Measurements from ENCODE around the gene DNMT3A. TPM values are rescaled to one million over a fixed set of nuclear protein-coding genes. Genes with fewer than 3 reads are reported as not detected.

DNMT3A gene
- total RNA-seq, 4 donors from 2014 or later, result 5.9 to 14.1 (median 8.0) TPM

DNA sequence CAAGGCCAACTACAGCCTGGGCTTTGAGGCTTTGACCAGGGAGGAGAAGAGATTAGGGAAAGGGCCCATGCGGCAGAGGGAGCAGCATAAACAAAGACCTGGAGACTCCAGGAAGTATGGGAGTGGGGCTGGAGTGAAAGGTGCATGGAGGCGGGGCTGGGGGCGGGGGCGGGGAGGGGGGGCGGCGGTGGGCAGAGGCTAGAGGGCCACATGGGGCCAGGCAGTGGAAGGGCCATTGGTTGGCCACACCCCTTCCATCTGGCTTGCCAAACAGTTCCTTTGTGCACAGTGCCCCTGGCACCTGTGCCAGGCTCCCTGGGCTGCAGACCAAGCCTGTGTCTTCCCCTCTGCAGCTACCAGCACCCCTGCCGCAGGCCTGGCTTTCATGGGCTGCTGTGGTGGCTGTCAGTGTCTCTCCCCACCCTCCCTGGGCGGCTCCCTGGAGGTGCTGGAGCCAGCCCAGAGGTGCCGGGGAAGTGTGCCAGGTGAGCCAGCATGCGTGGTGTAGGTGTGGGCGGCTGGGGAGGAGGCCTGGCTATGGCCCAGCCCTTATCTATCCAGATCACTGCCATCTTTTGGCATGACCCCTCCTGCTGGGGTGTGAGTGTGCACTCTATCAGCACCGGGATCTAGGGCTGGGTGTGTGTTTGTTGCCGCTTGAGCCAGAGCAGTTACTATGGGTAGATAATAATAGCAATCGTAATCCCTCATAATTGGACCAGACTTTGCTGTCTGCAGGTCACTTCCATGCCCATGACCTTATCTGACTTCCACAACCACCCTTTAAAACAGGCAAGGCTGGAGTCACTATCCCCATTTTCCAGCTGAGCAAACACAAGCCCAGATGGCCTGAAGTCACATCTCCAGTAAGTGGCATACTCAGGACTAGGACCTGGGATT, 30.5 kb downstream of the DNMT3A start:
- no peaks in the 10 kb centered on the region for H3K36me3 ChIP-seq
- no peaks in the 10 kb centered on the region for H3K27me3 ChIP-seq
- H3K27ac ChIP-seq, result peak overlapping the region; percentile 73 to 89 (median 80)
- intact Hi-C loops (cut with DNase I; ENCODE audit: low total_unique reads) (no loop called here), in situ Hi-C loops (cut with MboI; ENCODE audit: low sequenced_read_pairs in 4 of 4) (no loop called here)
- no peaks in the 10 kb centered on the region for H3K9me3 ChIP-seq
- H3K4me1 ChIP-seq, result peaks cover 86 to 91% of the 10 kb centered on the region in 2 donors
- H3K4me3 ChIP-seq, result no peak overlapping the region
- ATAC-seq, result peak in 1 of 2 donors; percentile 1
- peak in 1 of 2 donors; percentile 50 for DNase-seq
- TF ChIP-seq POLR2A (IDR thresholded peaks at IDR 0.05), result no peak

DNA sequence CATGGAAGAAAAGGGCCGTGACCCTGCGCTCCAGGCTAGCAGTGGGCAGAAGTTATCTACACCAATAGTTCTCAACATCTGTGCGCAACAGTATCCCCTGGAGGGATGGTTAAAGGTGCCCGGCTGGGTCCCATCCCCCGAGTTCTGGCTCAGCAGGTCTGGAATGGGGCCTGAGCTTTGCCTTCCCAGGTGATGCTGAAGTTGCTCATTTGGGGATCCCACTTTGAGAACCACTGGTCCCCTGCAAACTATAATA, 31.1 kb downstream of the DNMT3A start:
- DNase-seq (no peak), ATAC-seq (no peak)
- Histone ChIP-seq H3K27ac (peak overlapping the region; percentile 73 to 89 (median 80)), H3K9me3 (no peaks in the 10 kb centered on the region), H3K4me3 (no peak overlapping the region), H3K4me1 (peaks cover 86 to 91% of the 10 kb centered on the region in 2 donors), H3K36me3 (no peaks in the 10 kb centered on the region), H3K27me3 (no peaks in the 10 kb centered on the region)
- no peak for TF ChIP-seq POLR2A (IDR thresholded peaks at IDR 0.05)
- TF ChIP-seq, protein P1, sequence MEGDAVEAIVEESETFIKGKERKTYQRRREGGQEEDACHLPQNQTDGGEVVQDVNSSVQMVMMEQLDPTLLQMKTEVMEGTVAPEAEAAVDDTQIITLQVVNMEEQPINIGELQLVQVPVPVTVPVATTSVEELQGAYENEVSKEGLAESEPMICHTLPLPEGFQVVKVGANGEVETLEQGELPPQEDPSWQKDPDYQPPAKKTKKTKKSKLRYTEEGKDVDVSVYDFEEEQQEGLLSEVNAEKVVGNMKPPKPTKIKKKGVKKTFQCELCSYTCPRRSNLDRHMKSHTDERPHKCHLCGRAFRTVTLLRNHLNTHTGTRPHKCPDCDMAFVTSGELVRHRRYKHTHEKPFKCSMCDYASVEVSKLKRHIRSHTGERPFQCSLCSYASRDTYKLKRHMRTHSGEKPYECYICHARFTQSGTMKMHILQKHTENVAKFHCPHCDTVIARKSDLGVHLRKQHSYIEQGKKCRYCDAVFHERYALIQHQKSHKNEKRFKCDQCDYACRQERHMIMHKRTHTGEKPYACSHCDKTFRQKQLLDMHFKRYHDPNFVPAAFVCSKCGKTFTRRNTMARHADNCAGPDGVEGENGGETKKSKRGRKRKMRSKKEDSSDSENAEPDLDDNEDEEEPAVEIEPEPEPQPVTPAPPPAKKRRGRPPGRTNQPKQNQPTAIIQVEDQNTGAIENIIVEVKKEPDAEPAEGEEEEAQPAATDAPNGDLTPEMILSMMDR (IDR thresholded peaks at IDR 0.05 in 4 of 5, conservative IDR thresholded peaks at IDR 0.05 in 1 of 5), result no peak
- in situ Hi-C loops (cut with MboI; ENCODE audit: low sequenced_read_pairs in 4 of 4), result no loop called here
- intact Hi-C loops (cut with DNase I; ENCODE audit: low total_unique reads), result no loop called here

DNA sequence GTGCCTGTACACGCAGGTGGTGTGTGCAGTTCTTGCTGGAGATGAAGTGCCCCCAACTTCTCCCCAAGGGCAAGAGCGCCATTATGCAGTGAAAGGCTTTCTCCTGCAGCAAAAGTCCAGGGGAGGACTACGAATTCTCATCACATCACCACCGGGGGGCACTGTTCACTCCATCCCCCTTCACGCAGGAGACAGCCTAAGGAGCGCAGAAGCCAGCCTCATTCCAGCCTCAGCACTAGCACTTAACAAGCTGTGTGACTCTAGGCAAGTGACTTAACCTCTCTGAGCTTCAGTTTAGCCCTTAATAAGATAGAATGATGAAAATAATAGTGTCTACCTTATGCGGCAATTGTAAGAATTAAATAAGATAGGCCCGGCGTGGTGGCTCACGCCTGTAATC, 32.3 kb downstream of the DNMT3A start:
- peak in 1 of 2 donors; percentile 55 for DNase-seq

DNA sequence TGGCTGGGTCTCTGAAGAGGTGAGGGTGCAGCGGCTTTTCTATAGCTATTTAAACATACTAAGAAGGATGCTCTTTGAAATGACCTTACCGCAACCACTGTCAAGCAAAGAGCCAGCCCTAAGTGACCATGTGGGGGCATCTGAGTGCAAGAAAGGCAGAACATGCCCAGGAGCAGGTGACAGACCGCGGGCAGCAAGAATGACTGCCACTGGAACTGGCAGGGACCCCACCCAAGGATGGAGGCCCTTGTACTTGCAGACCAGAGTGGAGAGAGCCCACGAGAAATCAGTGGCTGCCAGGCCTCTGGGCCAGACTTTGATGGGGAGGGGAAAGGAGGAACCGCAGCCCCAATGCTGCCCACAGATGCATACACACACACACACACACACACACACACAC, 33.1 kb downstream of the DNMT3A start:
- H3K4me3 ChIP-seq, result no peak overlapping the region
- peaks cover 88 to 95% of the 10 kb centered on the region in 2 donors for H3K4me1 ChIP-seq

More for the DNA sequence above, 32.3 kb downstream of the DNMT3A start:
- no peaks in the 10 kb centered on the region for H3K9me3 ChIP-seq
- no peak for ATAC-seq
- H3K4me1 ChIP-seq, result peaks cover 86 to 91% of the 10 kb centered on the region in 2 donors
- H3K27me3 ChIP-seq, result no peaks in the 10 kb centered on the region
- no peak overlapping the region for H3K4me3 ChIP-seq
- in situ Hi-C loops (cut with MboI; ENCODE audit: low sequenced_read_pairs in 4 of 4) (no loop called here), intact Hi-C loops (cut with DNase I; ENCODE audit: low total_unique reads) (no loop called here)
- TF ChIP-seq, protein P1 (IDR thresholded peaks at IDR 0.05 in 4 of 5, conservative IDR thresholded peaks at IDR 0.05 in 1 of 5), result peak; percentile 23 to 55 (median 37)
- no peak for TF ChIP-seq POLR2A (IDR thresholded peaks at IDR 0.05)
- peak overlapping the region in 2 of 4 donors; percentile 70 to 89 for H3K27ac ChIP-seq
- H3K36me3 ChIP-seq, result no peaks in the 10 kb centered on the region

More for the DNA sequence above, 33.1 kb downstream of the DNMT3A start:
- H3K36me3 ChIP-seq, result no peaks in the 10 kb centered on the region
- ATAC-seq (no peak), DNase-seq (no peak)
- H3K9me3 ChIP-seq, result no peaks in the 10 kb centered on the region
- intact Hi-C loops (cut with DNase I; ENCODE audit: low total_unique reads) (no loop called here), in situ Hi-C loops (cut with MboI; ENCODE audit: low sequenced_read_pairs in 4 of 4) (no loop called here)
- no peaks in the 10 kb centered on the region for H3K27me3 ChIP-seq
- peak overlapping the region in 3 of 4 donors; percentile 70 to 84 (median 80) for H3K27ac ChIP-seq
- no peak for TF ChIP-seq POLR2A (IDR thresholded peaks at IDR 0.05)
- TF ChIP-seq, protein P1 (IDR thresholded peaks at IDR 0.05 in 4 of 5, conservative IDR thresholded peaks at IDR 0.05 in 1 of 5), result no peak
